Measurements from ENCODE around the gene MAP3K3.

The MAP3K3 gene

DNA sequence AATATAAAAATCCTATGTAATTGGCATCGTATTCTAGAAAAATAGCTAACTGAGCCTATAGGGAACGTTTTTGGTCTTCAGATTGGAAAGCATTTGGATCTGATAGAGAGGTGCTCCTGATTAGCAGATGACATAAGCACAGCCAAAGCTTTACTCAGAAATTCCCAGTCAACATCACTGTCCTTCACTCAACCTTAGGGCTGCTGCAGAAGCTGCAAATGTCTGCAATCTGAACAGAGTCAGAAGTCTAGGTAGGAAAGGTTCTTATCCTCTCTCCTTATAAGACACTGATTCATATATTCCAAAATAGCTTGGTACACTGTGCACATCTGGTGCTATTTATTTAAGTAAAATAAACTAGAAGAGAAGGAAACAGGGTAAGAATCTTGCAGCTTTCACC lies 100.2 kb downstream of the MAP3K3 start:
- Histone ChIP-seq H3K4me3 (replicated peaks; ENCODE audit: insufficient read depth, low read length) (no peak overlapping the region), H3K27me3 (ENCODE audit: insufficient read depth, poor library complexity, severe bottlenecking) (no peaks in the 10 kb centered on the region), H3K27ac (replicated peaks) (no peak overlapping the region)
- no peak for TF ChIP-seq POLR2AphosphoS5 (IDR thresholded peaks at IDR 0.05; ENCODE audit: low read depth)
- no peak for TF ChIP-seq SPI1 (IDR thresholded peaks at IDR 0.05; ENCODE audit: borderline replicate concordance, low read depth)
- no peak for TF ChIP-seq CTCF (IDR thresholded peaks at IDR 0.05; ENCODE audit: insufficient read depth, low read length)
- TF ChIP-seq, protein P1, sequence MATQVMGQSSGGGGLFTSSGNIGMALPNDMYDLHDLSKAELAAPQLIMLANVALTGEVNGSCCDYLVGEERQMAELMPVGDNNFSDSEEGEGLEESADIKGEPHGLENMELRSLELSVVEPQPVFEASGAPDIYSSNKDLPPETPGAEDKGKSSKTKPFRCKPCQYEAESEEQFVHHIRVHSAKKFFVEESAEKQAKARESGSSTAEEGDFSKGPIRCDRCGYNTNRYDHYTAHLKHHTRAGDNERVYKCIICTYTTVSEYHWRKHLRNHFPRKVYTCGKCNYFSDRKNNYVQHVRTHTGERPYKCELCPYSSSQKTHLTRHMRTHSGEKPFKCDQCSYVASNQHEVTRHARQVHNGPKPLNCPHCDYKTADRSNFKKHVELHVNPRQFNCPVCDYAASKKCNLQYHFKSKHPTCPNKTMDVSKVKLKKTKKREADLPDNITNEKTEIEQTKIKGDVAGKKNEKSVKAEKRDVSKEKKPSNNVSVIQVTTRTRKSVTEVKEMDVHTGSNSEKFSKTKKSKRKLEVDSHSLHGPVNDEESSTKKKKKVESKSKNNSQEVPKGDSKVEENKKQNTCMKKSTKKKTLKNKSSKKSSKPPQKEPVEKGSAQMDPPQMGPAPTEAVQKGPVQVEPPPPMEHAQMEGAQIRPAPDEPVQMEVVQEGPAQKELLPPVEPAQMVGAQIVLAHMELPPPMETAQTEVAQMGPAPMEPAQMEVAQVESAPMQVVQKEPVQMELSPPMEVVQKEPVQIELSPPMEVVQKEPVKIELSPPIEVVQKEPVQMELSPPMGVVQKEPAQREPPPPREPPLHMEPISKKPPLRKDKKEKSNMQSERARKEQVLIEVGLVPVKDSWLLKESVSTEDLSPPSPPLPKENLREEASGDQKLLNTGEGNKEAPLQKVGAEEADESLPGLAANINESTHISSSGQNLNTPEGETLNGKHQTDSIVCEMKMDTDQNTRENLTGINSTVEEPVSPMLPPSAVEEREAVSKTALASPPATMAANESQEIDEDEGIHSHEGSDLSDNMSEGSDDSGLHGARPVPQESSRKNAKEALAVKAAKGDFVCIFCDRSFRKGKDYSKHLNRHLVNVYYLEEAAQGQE (IDR thresholded peaks at IDR 0.05; ENCODE audit: insufficient replicate concordance, low read depth): no peak
- TF ChIP-seq GABPA (IDR thresholded peaks at IDR 0.05; ENCODE audit: low read depth): no peak
- DNase-seq (ENCODE audit: low read depth in 1 of 2, low spot score in 1 of 2): no peak

DNA sequence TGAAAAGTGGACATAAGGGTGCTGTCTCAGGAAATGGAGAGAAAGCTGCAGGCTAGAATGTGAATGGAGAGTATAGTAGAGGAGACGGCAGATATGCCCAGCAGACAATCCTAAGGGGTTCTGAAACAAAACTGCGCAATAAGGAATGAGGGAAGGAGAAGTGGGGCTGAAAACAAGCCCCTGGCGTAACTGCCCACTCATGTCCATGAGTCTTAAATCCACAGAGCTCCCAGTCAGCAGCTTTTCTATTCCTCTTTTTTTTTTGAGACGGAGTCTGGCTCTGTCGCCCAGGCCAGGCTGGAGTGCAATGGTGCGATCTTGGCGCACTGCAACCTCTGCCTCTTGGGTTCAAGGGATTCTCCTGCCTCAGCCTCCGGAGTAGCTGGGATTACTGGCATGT lies 113.5 kb downstream of the MAP3K3 start:
- H3K27me3 ChIP-seq (ENCODE audit: insufficient read depth, poor library complexity, severe bottlenecking): no peaks in the 10 kb centered on the region
- TF ChIP-seq CTCF (IDR thresholded peaks at IDR 0.05; ENCODE audit: insufficient read depth, low read length): no peak
- no peak for TF ChIP-seq SPI1 (IDR thresholded peaks at IDR 0.05; ENCODE audit: borderline replicate concordance, low read depth)
- TF ChIP-seq GABPA (IDR thresholded peaks at IDR 0.05; ENCODE audit: low read depth): no peak
- H3K4me3 ChIP-seq (replicated peaks; ENCODE audit: insufficient read depth, low read length): no peak overlapping the region
- no peak for DNase-seq (ENCODE audit: low read depth in 1 of 2, low spot score in 1 of 2)
- H3K27ac ChIP-seq (replicated peaks): no peak overlapping the region

GRCh38 chr17:63740464-63741142 lies 118.4 kb downstream of the MAP3K3 start:
- H3K27me3 ChIP-seq (ENCODE audit: insufficient read depth, poor library complexity, severe bottlenecking): no peaks in the 10 kb centered on the region
- TF ChIP-seq GABPA (IDR thresholded peaks at IDR 0.05; ENCODE audit: low read depth) (no peak), POLR2AphosphoS5 (IDR thresholded peaks at IDR 0.05; ENCODE audit: low read depth) (no peak), SPI1 (IDR thresholded peaks at IDR 0.05; ENCODE audit: borderline replicate concordance, low read depth) (no peak), CTCF (IDR thresholded peaks at IDR 0.05; ENCODE audit: insufficient read depth, low read length) (no peak)
- TF ChIP-seq, protein P1 (IDR thresholded peaks at IDR 0.05; ENCODE audit: insufficient replicate concordance, low read depth): no peak
- H3K27ac ChIP-seq (replicated peaks): peak overlapping the region; percentile 94
- DNase-seq (ENCODE audit: low read depth in 1 of 2, low spot score in 1 of 2): no peak
- H3K4me3 ChIP-seq (replicated peaks; ENCODE audit: insufficient read depth, low read length): peak overlapping the region; percentile 89

GRCh38 chr17:63741143-63741407 lies 118.9 kb downstream of the MAP3K3 start:
- Histone ChIP-seq H3K4me3 (replicated peaks; ENCODE audit: insufficient read depth, low read length) (peak overlapping the region; percentile 89), H3K27ac (replicated peaks) (peak overlapping the region; percentile 94), H3K27me3 (ENCODE audit: insufficient read depth, poor library complexity, severe bottlenecking) (no peaks in the 10 kb centered on the region)
- DNase-seq (ENCODE audit: low read depth in 1 of 2, low spot score in 1 of 2): no peak
- TF ChIP-seq, protein P1 (IDR thresholded peaks at IDR 0.05; ENCODE audit: insufficient replicate concordance, low read depth): no peak
- TF ChIP-seq GABPA (IDR thresholded peaks at IDR 0.05; ENCODE audit: low read depth) (no peak), SPI1 (IDR thresholded peaks at IDR 0.05; ENCODE audit: borderline replicate concordance, low read depth) (no peak), CTCF (IDR thresholded peaks at IDR 0.05; ENCODE audit: insufficient read depth, low read length) (no peak), POLR2AphosphoS5 (IDR thresholded peaks at IDR 0.05; ENCODE audit: low read depth) (no peak)

Measured in HL-60 (cell line).